Hepatocyte (in vitro differentiated cells): ENCODE data around the gene CYP3A4.
"Not testable (repeated sequence)": the region's sequence is repeated elsewhere in the genome, so short reads cannot be mapped to it uniquely, and the experiment has no call there.

Source experiments
- EZH2 ChIP-seq: fragments of 200-600 bp; sonication (generic); IDR thresholded peaks from 2 replicates; pipeline ENCODE4 v1.6.1; 2016; ENCODE audit warnings: antibody characterized with exemption, mild to moderate bottlenecking, borderline replicate concordance
- TF ChIP-seq, protein P1 (sequence below): fragments of 200-600 bp; sonication (generic); IDR thresholded peaks from 2 replicates; pipeline ENCODE4 v1.5.1; 2016; ENCODE audit warnings: antibody characterized with exemption, mild to moderate bottlenecking; ENCODE audit not compliant: poor library complexity

DNA sequence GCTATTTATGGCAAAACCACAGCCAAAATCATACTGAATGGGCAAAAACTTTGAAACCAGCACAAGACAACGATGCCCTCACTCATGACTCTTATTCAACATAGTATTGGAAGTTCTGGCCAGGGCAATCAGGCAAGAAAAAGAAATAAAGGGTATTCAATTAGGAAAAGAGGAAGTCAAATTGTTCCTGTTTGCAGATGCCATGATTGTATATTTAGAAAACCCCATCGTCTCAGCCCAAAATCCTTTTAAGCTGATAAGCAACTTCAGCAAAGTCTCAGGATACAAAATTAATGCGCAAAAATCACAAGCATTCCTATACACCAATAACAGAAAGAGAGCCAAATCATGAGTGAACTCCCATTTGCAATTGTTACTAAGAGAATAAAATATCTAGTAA lies 38.6 kb downstream of the CYP3A4 start:
- TF ChIP-seq EZH2: not testable (repeated sequence)
- TF ChIP-seq, protein P1, sequence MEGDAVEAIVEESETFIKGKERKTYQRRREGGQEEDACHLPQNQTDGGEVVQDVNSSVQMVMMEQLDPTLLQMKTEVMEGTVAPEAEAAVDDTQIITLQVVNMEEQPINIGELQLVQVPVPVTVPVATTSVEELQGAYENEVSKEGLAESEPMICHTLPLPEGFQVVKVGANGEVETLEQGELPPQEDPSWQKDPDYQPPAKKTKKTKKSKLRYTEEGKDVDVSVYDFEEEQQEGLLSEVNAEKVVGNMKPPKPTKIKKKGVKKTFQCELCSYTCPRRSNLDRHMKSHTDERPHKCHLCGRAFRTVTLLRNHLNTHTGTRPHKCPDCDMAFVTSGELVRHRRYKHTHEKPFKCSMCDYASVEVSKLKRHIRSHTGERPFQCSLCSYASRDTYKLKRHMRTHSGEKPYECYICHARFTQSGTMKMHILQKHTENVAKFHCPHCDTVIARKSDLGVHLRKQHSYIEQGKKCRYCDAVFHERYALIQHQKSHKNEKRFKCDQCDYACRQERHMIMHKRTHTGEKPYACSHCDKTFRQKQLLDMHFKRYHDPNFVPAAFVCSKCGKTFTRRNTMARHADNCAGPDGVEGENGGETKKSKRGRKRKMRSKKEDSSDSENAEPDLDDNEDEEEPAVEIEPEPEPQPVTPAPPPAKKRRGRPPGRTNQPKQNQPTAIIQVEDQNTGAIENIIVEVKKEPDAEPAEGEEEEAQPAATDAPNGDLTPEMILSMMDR: not testable (repeated sequence)
